Measurements from ENCODE around the gene GABRP.

Gene GABRP

DNA sequence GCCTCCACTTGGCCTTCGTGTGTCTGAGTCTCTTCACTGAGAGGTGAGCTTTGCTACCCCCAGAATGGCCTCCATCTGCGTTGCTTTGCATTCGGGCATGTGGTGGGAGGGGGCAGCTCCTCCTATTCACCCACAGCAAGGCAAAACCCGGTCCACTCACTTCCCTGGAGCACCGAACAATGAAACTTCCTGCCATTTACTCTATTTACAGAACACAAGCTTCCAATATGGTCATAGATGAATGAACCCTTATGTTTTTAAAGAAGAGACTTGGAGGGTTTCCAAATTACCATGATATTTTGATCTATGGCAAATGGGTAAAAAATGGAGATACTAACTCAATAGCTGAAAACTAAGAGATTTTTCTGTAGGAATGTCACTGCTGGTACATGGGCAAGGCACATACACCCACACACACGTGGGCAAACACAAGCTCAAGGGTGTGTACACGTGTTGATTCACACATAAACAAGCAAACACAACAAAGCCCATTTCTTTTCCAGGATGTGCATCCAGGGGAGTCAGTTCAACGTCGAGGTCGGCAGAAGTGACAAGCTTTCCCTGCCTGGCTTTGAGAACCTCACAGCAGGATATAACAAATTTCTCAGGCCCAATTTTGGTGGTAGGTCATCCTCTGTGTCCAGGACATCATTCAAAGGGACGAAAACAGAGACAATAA is 5.2 kb downstream of the GABRP start:
- ATAC-seq (replicated peaks) (no peak), DNase-seq (no peak)
- Mint-ChIP-seq H3K36me3 (ENCODE audit: insufficient read depth) (no peaks in the 10 kb centered on the region), H3K4me1 (ENCODE audit: low read depth in 2 of 2) (no peaks in the 10 kb centered on the region), H3K4me3 (no peak overlapping the region), H3K9me3 (peaks cover 0 to 2% of the 10 kb centered on the region in 2 donors), H3K27ac (no peak overlapping the region), H3K27me3 (peaks cover 6 to 25% of the 10 kb centered on the region in 2 donors)

DNA sequence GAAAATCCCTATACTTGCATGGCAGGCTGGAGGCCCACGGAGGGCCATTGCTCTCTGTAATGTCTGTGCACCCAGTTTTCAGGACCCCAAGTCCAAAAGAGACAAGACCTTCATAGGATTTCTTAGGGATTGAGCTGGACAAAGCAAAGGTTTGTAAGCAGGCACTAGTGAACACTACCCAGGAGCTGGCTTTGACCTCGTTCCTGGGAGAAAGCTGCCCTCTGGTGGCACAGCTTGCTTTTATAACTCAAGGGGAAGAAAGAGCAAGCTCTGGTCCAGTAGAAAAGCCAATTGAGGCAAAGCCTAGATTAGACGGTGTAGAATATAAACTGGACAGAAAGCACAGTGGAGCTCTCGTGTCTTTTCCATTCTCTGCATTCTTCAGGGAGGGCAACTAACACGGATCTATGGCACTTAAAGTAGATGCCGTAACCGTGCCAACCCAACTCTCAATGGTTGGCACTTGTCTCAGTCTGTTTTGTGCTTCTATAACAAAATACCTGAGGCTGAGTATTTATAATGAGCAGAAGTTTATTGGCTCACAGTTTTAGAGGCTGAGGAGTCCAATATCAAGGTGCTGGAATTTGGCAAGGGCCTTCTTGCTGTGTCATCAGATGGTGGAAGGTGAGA is 7.9 kb downstream of the GABRP start:
- peaks cover 0 to 2% of the 10 kb centered on the region in 2 donors for H3K9me3 Mint-ChIP-seq
- H3K4me3 Mint-ChIP-seq, result no peak overlapping the region
- peaks cover 0 to 7% of the 10 kb centered on the region in 2 donors for H3K27me3 Mint-ChIP-seq
- DNase-seq, result no peak
- H3K4me1 Mint-ChIP-seq (ENCODE audit: low read depth in 2 of 2), result no peaks in the 10 kb centered on the region
- no peaks in the 10 kb centered on the region for H3K36me3 Mint-ChIP-seq (ENCODE audit: insufficient read depth)
- H3K27ac Mint-ChIP-seq, result no peak overlapping the region
- no peak for ATAC-seq (replicated peaks)

DNA sequence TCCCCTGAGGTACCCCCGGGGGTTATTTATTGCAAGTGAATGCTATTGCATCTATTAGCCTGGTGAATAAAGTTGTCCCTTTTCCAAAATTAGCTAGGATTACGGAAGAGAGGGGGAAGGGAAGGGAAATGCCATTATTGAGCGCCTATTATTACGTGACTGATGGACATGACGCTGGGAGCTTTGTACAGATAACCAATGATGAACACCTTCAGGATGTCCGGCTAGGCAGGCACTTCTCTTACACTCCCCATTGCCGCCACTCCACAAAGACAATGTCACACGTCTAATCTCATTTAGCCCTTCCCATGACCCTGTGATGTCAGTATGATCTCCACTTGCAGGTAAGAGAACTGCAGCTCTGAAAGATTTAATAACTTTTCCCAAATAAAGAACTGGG is 9.4 kb downstream of the GABRP start:
- no peaks in the 10 kb centered on the region for H3K4me1 Mint-ChIP-seq (ENCODE audit: low read depth in 2 of 2)

DNA sequence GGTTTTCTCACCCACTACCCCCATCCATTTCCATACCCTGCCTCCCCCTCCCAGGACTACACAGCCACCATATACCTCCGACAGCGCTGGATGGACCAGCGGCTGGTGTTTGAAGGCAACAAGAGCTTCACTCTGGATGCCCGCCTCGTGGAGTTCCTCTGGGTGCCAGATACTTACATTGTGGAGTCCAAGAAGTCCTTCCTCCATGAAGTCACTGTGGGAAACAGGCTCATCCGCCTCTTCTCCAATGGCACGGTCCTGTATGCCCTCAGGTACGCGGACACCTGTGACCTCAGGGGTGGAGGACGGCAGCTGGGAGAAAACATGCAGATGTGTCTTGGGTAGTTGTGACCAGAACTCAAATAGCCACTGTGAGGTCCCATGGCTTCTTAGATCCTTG is 11.6 kb downstream of the GABRP start:
- ATAC-seq (replicated peaks), result no peak
- DNase-seq, result no peak
- Mint-ChIP-seq H3K9me3 (peaks cover 0 to 2% of the 10 kb centered on the region in 2 donors), H3K4me1 (ENCODE audit: low read depth in 2 of 2) (no peaks in the 10 kb centered on the region), H3K36me3 (ENCODE audit: insufficient read depth) (no peaks in the 10 kb centered on the region), H3K4me3 (no peak overlapping the region), H3K27me3 (peaks cover 0 to 3% of the 10 kb centered on the region in 2 donors), H3K27ac (no peak overlapping the region)

More for the DNA sequence above, 9.4 kb downstream of the GABRP start:
- Mint-ChIP-seq H3K36me3 (ENCODE audit: insufficient read depth) (no peaks in the 10 kb centered on the region), H3K4me3 (no peak overlapping the region), H3K27me3 (peaks cover 0 to 7% of the 10 kb centered on the region in 2 donors), H3K27ac (no peak overlapping the region), H3K9me3 (peaks cover 0 to 2% of the 10 kb centered on the region in 2 donors)
- DNase-seq (no peak), ATAC-seq (replicated peaks) (no peak)

DNA sequence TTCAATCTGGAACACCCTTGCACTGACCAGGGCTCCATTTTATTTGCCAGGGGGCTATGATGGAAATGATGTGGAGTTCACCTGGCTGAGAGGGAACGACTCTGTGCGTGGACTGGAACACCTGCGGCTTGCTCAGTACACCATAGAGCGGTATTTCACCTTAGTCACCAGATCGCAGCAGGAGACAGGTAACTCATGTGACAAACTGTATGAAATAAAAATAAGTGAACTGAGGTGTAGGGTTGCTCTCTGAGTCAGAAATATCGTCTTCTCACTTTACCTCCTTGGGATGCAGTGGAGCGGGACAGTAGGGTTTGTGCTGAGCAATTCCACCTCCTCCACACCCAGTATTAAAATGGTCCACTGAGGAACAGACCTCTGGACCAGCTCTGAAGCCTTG is 22.1 kb downstream of the GABRP start:
- no peak for DNase-seq

DNA sequence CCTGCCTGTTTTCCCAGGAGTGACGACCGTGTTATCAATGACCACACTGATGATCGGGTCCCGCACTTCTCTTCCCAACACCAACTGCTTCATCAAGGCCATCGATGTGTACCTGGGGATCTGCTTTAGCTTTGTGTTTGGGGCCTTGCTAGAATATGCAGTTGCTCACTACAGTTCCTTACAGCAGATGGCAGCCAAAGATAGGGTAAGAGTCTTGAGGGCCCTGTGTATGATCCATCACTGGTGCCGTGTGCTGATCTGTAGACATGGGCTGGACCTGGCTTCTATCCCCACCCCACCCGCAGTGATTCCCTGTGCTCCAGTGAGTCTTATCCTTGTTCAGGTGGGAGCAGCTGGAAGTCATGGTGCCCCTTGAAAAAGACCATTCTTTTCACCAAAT is 26.0 kb downstream of the GABRP start:
- DNase-seq, result no peak
- Mint-ChIP-seq H3K27me3 (peaks cover 7 to 11% of the 10 kb centered on the region in 2 donors), H3K27ac (no peak overlapping the region), H3K9me3 (no peaks in the 10 kb centered on the region), H3K36me3 (ENCODE audit: insufficient read depth) (no peaks in the 10 kb centered on the region), H3K4me1 (ENCODE audit: low read depth in 2 of 2) (no peaks in the 10 kb centered on the region), H3K4me3 (no peak overlapping the region)
- ATAC-seq (replicated peaks), result no peak

More for the DNA sequence above, 22.1 kb downstream of the GABRP start:
- no peak overlapping the region for H3K27ac Mint-ChIP-seq
- no peak for ATAC-seq (replicated peaks)
- H3K9me3 Mint-ChIP-seq, result no peaks in the 10 kb centered on the region
- H3K27me3 Mint-ChIP-seq, result peaks cover 0 to 6% of the 10 kb centered on the region in 2 donors
- H3K4me1 Mint-ChIP-seq (ENCODE audit: low read depth in 2 of 2), result no peaks in the 10 kb centered on the region
- H3K36me3 Mint-ChIP-seq (ENCODE audit: insufficient read depth), result no peaks in the 10 kb centered on the region
- H3K4me3 Mint-ChIP-seq, result no peak overlapping the region

DNA sequence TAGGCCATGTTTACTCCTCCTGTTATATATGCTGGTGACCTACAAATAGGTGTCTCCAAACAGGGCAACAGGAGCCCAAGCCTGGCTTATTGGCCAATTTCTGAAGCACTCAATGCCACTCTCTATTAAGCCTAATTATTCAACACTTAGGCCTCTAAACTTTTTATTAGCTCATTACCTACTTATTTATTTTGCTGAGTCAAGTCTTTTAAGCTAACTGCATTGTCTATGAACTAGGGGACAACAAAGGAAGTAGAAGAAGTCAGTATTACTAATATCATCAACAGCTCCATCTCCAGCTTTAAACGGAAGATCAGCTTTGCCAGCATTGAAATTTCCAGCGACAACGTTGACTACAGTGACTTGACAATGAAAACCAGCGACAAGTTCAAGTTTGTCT is 28.2 kb downstream of the GABRP start:
- ATAC-seq (replicated peaks), result no peak
- Mint-ChIP-seq H3K27me3 (peaks cover 7 to 11% of the 10 kb centered on the region in 2 donors), H3K4me3 (no peak overlapping the region), H3K27ac (no peak overlapping the region), H3K9me3 (no peaks in the 10 kb centered on the region), H3K36me3 (ENCODE audit: insufficient read depth) (no peaks in the 10 kb centered on the region), H3K4me1 (ENCODE audit: low read depth in 2 of 2) (no peaks in the 10 kb centered on the region)
- no peak for DNase-seq

DNA sequence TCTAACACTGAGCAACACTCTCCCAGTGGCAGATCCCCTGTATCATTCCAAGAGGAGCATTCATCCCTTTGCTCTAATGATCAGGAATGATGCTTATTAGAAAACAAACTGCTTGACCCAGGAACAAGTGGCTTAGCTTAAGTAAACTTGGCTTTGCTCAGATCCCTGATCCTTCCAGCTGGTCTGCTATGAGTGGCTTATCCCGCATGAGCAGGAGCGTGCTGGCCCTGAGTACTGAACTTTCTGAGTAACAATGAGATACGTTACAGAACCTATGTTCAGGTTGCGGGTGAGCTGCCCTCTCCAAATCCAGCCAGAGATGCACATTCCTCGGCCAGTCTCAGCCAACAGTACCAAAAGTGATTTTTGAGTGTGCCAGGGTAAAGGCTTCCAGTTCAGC is 29.7 kb downstream of the GABRP start:
- no peaks in the 10 kb centered on the region for H3K4me1 Mint-ChIP-seq (ENCODE audit: low read depth in 2 of 2)
- ATAC-seq (replicated peaks) (no peak), DNase-seq (no peak)
- H3K27ac Mint-ChIP-seq, result no peak overlapping the region
- H3K9me3 Mint-ChIP-seq, result no peaks in the 10 kb centered on the region
- H3K27me3 Mint-ChIP-seq, result peaks cover 7 to 11% of the 10 kb centered on the region in 2 donors
- H3K36me3 Mint-ChIP-seq (ENCODE audit: insufficient read depth), result no peaks in the 10 kb centered on the region
- no peak overlapping the region for H3K4me3 Mint-ChIP-seq

DNA sequence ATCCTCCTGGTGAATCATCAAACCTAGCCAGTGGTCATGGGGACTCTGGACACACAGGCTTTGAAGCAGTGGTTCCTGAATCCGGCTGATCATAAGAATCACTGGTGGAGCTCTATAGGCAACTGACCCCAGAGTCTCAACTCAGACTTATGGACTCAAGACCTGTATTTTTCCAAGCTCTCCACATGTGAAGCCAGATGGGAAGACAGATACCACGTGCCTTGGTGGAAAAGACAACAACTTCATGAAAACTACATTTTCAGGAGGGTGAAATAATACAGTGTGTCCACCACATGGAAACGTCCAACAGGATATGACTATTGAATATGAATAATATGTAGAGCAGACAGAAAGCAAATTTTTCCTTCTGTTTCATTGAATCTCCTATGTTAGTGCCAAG is 33.7 kb downstream of the GABRP start:
- H3K27me3 Mint-ChIP-seq, result no peaks in the 10 kb centered on the region
- DNase-seq, result no peak
- no peak for ATAC-seq (replicated peaks)
- H3K27ac Mint-ChIP-seq, result no peak overlapping the region
- no peaks in the 10 kb centered on the region for H3K4me1 Mint-ChIP-seq (ENCODE audit: low read depth in 2 of 2)
- H3K36me3 Mint-ChIP-seq (ENCODE audit: insufficient read depth), result no peaks in the 10 kb centered on the region
- no peak overlapping the region for H3K4me3 Mint-ChIP-seq
- H3K9me3 Mint-ChIP-seq, result no peaks in the 10 kb centered on the region

DNA sequence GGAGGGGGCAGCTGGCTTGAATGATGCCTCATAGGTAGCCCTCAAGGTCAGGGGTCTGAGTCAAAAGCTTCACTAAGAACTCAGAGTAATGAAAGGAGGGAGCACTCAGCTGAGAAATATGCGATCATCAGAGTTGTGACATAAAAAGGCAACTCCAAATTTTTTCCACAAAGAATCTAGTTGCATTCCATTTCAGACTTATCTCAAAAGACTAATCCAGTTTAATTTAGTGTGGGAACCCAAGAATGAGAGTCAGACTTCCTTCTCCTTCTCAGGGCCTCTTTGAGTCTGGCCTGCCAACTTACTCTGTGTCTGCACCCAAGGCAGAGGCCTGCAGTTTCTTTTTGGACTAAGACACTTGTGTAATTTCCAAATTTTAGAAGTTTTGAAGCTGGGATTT is 34.7 kb downstream of the GABRP start:
- H3K36me3 Mint-ChIP-seq (ENCODE audit: insufficient read depth), result no peaks in the 10 kb centered on the region
- H3K27me3 Mint-ChIP-seq, result no peaks in the 10 kb centered on the region
- no peaks in the 10 kb centered on the region for H3K4me1 Mint-ChIP-seq (ENCODE audit: low read depth in 2 of 2)
- ATAC-seq (replicated peaks), result no peak
- H3K27ac Mint-ChIP-seq, result no peak overlapping the region
- DNase-seq, result no peak
- no peak overlapping the region for H3K4me3 Mint-ChIP-seq
- no peaks in the 10 kb centered on the region for H3K9me3 Mint-ChIP-seq

DNA sequence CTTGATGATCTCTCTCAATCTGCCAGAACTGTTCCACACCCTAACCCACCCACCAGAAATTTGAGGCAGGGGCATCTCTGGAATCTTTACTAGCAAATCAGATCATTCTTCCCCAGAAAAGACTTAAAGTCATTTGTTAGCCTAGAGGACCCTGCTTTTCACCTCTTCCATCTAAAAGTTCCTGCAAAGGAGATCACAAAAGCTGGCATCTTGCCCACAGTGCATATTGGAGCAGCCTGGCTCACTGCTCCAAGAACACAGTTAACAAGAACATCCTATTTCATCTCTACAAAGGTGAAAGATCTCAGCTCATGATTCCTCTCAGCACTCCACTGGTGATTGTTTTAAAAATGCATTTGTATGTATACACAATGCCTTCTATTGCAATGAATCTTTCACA is 36.3 kb downstream of the GABRP start:
- Mint-ChIP-seq H3K27ac (no peak overlapping the region), H3K4me3 (no peak overlapping the region), H3K9me3 (no peaks in the 10 kb centered on the region), H3K27me3 (no peaks in the 10 kb centered on the region), H3K36me3 (ENCODE audit: insufficient read depth) (no peaks in the 10 kb centered on the region), H3K4me1 (ENCODE audit: low read depth in 2 of 2) (no peaks in the 10 kb centered on the region)
- ATAC-seq (replicated peaks) (no peak), DNase-seq (no peak)

DNA sequence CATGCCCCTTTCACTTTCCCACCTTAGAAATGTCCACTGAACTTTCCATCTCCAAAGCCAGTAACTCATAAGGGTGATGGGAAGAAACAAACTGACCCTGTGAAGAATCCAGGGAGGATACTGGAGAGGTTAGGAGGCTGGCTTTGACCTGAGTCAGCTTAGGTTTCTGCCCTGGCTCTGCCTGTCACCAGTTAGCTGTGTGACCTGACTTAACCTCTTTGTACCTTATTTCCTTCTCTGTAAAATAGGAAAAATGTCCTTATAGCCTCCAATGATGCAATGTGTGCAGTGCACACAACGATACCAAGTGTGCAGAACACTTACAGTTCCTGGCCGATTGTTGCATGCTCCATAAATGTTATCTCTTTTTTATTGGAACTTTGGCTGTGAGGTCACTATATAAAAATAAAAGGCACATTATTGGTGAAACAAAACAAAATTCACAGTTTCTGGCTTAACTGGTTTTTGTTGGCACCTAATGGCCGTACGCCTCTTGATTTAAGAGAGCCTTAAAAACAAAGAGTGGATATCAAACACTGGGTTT is 37.8 kb downstream of the GABRP start:
- Mint-ChIP-seq H3K36me3 (ENCODE audit: insufficient read depth) (no peaks in the 10 kb centered on the region), H3K27ac (no peak overlapping the region), H3K27me3 (no peaks in the 10 kb centered on the region), H3K4me1 (ENCODE audit: low read depth in 2 of 2) (no peaks in the 10 kb centered on the region), H3K4me3 (no peak overlapping the region), H3K9me3 (no peaks in the 10 kb centered on the region)
- DNase-seq, result no peak
- ATAC-seq (replicated peaks), result no peak

DNA sequence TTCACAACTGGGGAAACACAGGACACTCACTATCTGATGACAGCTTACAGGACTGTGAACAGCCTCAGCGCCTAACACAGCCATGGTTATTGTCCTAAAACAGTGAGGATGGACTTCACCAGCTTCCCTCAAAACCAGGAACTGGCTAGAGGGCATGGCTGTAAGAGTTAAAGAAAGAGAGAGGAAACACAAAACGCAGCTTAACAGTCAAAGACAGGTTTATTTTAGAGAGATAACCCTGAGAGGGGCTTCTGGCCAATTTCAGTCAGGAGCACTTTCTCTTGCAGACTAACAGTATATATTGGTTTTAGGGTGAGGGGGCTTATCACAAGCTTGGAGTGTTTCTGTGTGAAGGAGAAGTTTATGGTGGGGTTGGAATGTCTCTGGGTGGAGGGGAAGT is 42.6 kb downstream of the GABRP start:
- ATAC-seq (replicated peaks) (no peak), DNase-seq (no peak)
- Mint-ChIP-seq H3K9me3 (no peaks in the 10 kb centered on the region), H3K27me3 (no peaks in the 10 kb centered on the region), H3K4me3 (no peak overlapping the region), H3K27ac (no peak overlapping the region), H3K36me3 (ENCODE audit: insufficient read depth) (no peaks in the 10 kb centered on the region), H3K4me1 (ENCODE audit: low read depth in 2 of 2) (no peaks in the 10 kb centered on the region)

DNA sequence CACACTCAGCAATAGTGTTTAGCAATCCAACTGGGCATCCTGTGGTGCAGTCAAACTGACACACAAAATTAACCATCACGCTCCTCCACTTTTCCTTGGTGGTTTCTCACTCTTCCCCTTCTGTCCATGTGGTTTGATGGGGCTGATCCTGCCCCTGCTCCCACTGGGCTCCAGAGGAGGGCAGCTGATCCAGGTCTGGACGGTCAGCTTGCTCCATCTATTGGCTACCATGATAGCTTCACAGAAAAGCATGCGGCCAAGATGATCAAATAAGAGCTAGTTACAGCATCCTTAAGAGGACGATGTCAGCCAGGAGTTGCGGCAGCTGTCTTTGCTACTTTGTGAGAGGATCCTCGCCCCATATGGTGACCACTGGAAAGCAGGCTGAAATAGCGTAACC is 48.7 kb downstream of the GABRP start:
- DNase-seq (no peak), ATAC-seq (replicated peaks) (no peak)
- Mint-ChIP-seq H3K27me3 (no peaks in the 10 kb centered on the region), H3K4me3 (no peak overlapping the region), H3K9me3 (peaks cover 6 to 14% of the 10 kb centered on the region in 2 donors), H3K36me3 (ENCODE audit: insufficient read depth) (no peaks in the 10 kb centered on the region), H3K27ac (no peak overlapping the region), H3K4me1 (ENCODE audit: low read depth in 2 of 2) (no peaks in the 10 kb centered on the region)

Measured in effector memory CD8-positive, alpha-beta T cell (primary cell).